Natural killer cell (primary cell): ENCODE results near the gene UFSP2. TPM values are rescaled to one million over a fixed set of nuclear protein-coding genes. Genes with fewer than 3 reads are reported as not detected.

Experiments
- ATAC-seq, 3 donors: fragments of 150-1000 bp in 2 of 3; fragments of 200-7000 bp in 1 of 3; cut with Tn5 transposase; 1 replicate in 1 of 3; 2 replicates in 2 of 3; pipeline ENCODE4 v1.10.0; 2021; ENCODE audit warnings: mild to moderate bottlenecking in 2 of 3, moderate library complexity in 2 of 3
- DNase-seq, 2 donors: peaks; one replicate each; pipeline versions ENCODE4 v3.0.0 to v3.0.0-alpha.2; 2013 to 2021; ENCODE audit warnings: mixed read lengths in 1 of 2
- H3K27ac ChIP-seq: one replicate; pipeline ENCODE4 v1.5.1; 2013; ENCODE audit warnings: mild to moderate bottlenecking, low read length
- H3K27me3 ChIP-seq: one replicate; pipeline ENCODE4 v1.6.1; 2013; ENCODE audit warnings: low read length; ENCODE audit not compliant: control insufficient read depth, insufficient read depth
- H3K36me3 ChIP-seq: one replicate; pipeline ENCODE4 v1.6.1; 2013; ENCODE audit warnings: low read length; ENCODE audit not compliant: control insufficient read depth, insufficient read depth
- H3K4me1 ChIP-seq: one replicate; pipeline ENCODE4 v1.6.1; 2013; ENCODE audit warnings: low read length; ENCODE audit not compliant: control insufficient read depth, insufficient read depth
- H3K4me3 ChIP-seq: one replicate; pipeline ENCODE4 v1.5.1; 2013; ENCODE audit warnings: low read length
- H3K9me3 ChIP-seq: one replicate; pipeline ENCODE4 v1.6.1; 2013; ENCODE audit warnings: low read length; ENCODE audit not compliant: control insufficient read depth, insufficient read depth
- H3K27ac Mint-ChIP-seq, 2 donors: one replicate each; pipeline ENCODE4 v1.8.0; 2022; ENCODE audit warnings: mild to moderate bottlenecking in 2 of 2, mixed read lengths in 2 of 2, moderate library complexity in 1 of 2
- H3K27me3 Mint-ChIP-seq, 2 donors: one replicate each; pipeline ENCODE4 v1.8.0; 2022; ENCODE audit warnings: low read depth in 2 of 2, mixed read lengths in 2 of 2
- H3K36me3 Mint-ChIP-seq: one replicate; pipeline ENCODE4 v1.8.0; 2022; ENCODE audit warnings: mixed read lengths
- H3K4me1 Mint-ChIP-seq, 2 donors: one replicate each; pipeline ENCODE4 v1.8.0; 2022; ENCODE audit warnings: mixed read lengths in 2 of 2
- H3K4me3 Mint-ChIP-seq: one replicate; pipeline ENCODE4 v1.8.0; 2022; ENCODE audit warnings: mild to moderate bottlenecking, moderate library complexity, mixed read lengths
- H3K9me3 Mint-ChIP-seq, 2 donors: one replicate each; pipeline ENCODE4 v1.8.0; 2022; ENCODE audit warnings: mixed read lengths in 2 of 2
- WGBS: methylation state at CpG from one replicate; pipeline ENCODE4 v1.1.7; 2013; ENCODE audit warnings: missing lambda C conversion rate; ENCODE audit not compliant: insufficient coverage; 5-methylcytosine and 5-hydroxymethylcytosine counted together
- intact Hi-C: fragments of 100-400 bp; cut with micrococcal nuclease; formaldehyde crosslinking; loops from one replicate; pipeline ENCODE4 v1.14.2; 2022
- total RNA-seq, 4 donors: library from RNA; stranded (reverse); fragments of 120-200 nt in 1 of 4; gene quantifications; one replicate each; pipeline versions ENCODE4 v1.2.3 to v1.2.4, GENCODE V29; 2013 to 2022
- TF ChIP-seq, protein P1 (sequence below): fragments of 200-600 bp; IDR thresholded peaks from one replicate; pipeline ENCODE4 v1.8.0; 2022; ENCODE audit warnings: antibody characterized with exemption

UFSP2 gene
- total RNA-seq, 3 donors from 2014 or later (not counting 1 experiment from before 2014, with no cell fraction given): 14.0 to 18.8 (median 16.7) TPM

DNA sequence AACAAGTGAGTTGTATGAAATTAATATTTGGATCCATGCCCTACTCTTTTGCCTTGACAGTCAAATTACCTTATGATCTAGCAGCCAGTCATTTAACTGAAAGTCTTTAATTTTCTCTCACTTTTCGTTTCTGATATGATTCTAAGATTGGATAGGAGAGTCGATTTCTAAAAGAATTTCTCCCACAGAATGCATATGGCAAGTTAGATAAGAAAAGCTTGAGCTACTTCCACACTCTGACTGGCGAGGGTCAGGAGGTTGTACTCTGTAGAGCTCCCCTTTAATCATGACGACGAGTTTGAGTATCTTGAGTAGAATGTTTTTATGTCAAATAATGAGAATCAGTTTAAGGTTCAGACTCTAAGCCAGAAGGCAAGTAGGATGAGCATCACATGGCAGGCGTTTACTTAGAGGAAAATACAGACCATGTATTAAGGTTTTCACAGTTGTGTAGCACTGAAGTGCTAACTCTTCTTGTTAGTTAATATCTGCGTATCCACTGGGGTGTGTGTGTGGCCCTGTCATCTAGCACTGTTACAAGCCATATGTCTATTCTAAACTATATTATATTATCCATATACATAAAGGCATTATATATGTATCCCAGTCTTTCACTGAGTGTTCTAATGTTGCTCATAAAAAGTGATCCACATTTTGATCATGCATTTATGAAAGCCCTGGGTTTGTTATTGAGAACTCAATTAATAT, 67.9 kb downstream of the UFSP2 start:
- Mint-ChIP-seq H3K27me3 (no peaks in the 10 kb centered on the region), H3K36me3 (no peaks in the 10 kb centered on the region), H3K4me3 (no peak overlapping the region), H3K27ac (no peak overlapping the region), H3K9me3 (no peaks in the 10 kb centered on the region), H3K4me1 (no peaks in the 10 kb centered on the region)
- over 99% methylated on average over 4 of the region's 7 CpGs for WGBS
- H3K4me1 ChIP-seq: no peaks in the 10 kb centered on the region
- H3K4me3 ChIP-seq: no peak overlapping the region
- no peak for ATAC-seq
- intact Hi-C loops: no loop called here
- H3K27ac ChIP-seq: no peak overlapping the region
- peaks cover 4% of the 10 kb centered on the region for H3K36me3 ChIP-seq
- H3K27me3 ChIP-seq: no peaks in the 10 kb centered on the region
- DNase-seq: no peak
- no peaks in the 10 kb centered on the region for H3K9me3 ChIP-seq
- TF ChIP-seq, protein P1, sequence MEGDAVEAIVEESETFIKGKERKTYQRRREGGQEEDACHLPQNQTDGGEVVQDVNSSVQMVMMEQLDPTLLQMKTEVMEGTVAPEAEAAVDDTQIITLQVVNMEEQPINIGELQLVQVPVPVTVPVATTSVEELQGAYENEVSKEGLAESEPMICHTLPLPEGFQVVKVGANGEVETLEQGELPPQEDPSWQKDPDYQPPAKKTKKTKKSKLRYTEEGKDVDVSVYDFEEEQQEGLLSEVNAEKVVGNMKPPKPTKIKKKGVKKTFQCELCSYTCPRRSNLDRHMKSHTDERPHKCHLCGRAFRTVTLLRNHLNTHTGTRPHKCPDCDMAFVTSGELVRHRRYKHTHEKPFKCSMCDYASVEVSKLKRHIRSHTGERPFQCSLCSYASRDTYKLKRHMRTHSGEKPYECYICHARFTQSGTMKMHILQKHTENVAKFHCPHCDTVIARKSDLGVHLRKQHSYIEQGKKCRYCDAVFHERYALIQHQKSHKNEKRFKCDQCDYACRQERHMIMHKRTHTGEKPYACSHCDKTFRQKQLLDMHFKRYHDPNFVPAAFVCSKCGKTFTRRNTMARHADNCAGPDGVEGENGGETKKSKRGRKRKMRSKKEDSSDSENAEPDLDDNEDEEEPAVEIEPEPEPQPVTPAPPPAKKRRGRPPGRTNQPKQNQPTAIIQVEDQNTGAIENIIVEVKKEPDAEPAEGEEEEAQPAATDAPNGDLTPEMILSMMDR: no peak

GRCh38 chr4:185357211-185357610, 68.6 kb downstream of the UFSP2 start:
- Histone ChIP-seq H3K27me3 (no peaks in the 10 kb centered on the region), H3K9me3 (no peaks in the 10 kb centered on the region), H3K4me1 (no peaks in the 10 kb centered on the region), H3K4me3 (no peak overlapping the region), H3K36me3 (peaks cover 4% of the 10 kb centered on the region), H3K27ac (no peak overlapping the region)
- intact Hi-C loops: no loop called here
- H3K9me3 Mint-ChIP-seq: no peaks in the 10 kb centered on the region
- no peak for ATAC-seq
- no peaks in the 10 kb centered on the region for H3K4me1 Mint-ChIP-seq
- H3K27ac Mint-ChIP-seq: no peak overlapping the region
- H3K36me3 Mint-ChIP-seq: no peaks in the 10 kb centered on the region
- WGBS: 95% methylated on average over 5 of the region's 5 CpGs
- no peak overlapping the region for H3K4me3 Mint-ChIP-seq
- TF ChIP-seq, protein P1: no peak
- no peak for DNase-seq
- no peaks in the 10 kb centered on the region for H3K27me3 Mint-ChIP-seq

DNA sequence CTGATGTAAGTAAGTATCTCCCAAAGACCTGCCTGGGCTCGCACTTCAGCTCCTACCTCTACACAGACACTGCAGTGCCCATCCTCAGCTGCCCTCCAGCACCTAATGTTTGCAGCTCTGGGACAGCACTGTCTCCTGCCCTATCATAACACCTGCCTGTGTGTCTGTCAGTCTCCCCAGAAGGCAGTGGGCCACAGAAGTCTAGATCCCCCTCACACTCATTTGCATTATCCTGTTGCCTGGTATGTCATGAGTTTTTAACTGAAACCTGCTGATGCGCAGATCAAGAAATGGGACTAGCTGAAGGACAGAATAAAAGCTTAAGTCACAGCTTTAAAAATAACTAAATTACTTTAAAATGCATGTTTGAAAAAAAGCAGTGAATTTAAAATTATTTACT, 73.0 kb downstream of the UFSP2 start:
- Histone ChIP-seq H3K4me3 (no peak overlapping the region), H3K9me3 (no peaks in the 10 kb centered on the region), H3K36me3 (peaks cover 12% of the 10 kb centered on the region), H3K27me3 (no peaks in the 10 kb centered on the region), H3K4me1 (no peaks in the 10 kb centered on the region), H3K27ac (no peak overlapping the region)
- Mint-ChIP-seq H3K4me3 (no peak overlapping the region), H3K4me1 (no peaks in the 10 kb centered on the region), H3K9me3 (no peaks in the 10 kb centered on the region), H3K27ac (no peak overlapping the region), H3K36me3 (peaks cover 11% of the 10 kb centered on the region), H3K27me3 (no peaks in the 10 kb centered on the region)
- WGBS: 99% methylated on average over 2 of the region's 2 CpGs
- ATAC-seq (no peak), DNase-seq (no peak)
- TF ChIP-seq, protein P1: no peak
- intact Hi-C loops: no loop called here

DNA sequence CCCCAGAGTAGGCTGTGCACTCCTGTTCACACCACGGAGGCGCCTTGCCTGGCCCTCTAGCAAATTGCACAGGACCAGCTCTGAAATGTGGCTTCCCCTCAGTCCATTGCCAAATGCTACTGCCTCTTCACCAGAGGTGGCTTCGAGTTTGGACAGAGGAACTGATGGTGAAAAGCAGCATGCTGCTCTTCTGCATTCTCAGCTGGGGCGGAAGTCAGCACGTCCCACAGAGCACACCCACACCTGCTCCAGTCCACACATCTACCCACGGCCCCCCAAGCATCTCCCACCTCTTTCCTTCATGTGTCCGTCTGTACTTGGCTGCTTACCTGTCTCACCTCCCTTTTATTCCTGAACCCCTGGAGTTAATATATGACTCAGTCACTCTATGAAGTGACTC, 73.6 kb downstream of the UFSP2 start:
- H3K27ac ChIP-seq: no peak overlapping the region
- H3K4me3 ChIP-seq: no peak overlapping the region
- Mint-ChIP-seq H3K27ac (no peak overlapping the region), H3K4me3 (no peak overlapping the region), H3K36me3 (peaks cover 11% of the 10 kb centered on the region), H3K27me3 (no peaks in the 10 kb centered on the region), H3K9me3 (no peaks in the 10 kb centered on the region), H3K4me1 (no peaks in the 10 kb centered on the region)
- DNase-seq (no peak), ATAC-seq (no peak)
- peaks cover 10% of the 10 kb centered on the region for H3K36me3 ChIP-seq
- no peaks in the 10 kb centered on the region for H3K9me3 ChIP-seq
- no peaks in the 10 kb centered on the region for H3K4me1 ChIP-seq
- 84% methylated on average over 7 of the region's 7 CpGs for WGBS
- TF ChIP-seq, protein P1: no peak
- H3K27me3 ChIP-seq: no peaks in the 10 kb centered on the region
- intact Hi-C loops: no loop called here
